Limb (tissue), 2 donors: Measurements from ENCODE around the gene CADM3.

ENCODE experiments used
- DNase-seq, 2 donors: peaks; one replicate each; pipeline ENCODE4 v3.0.0-alpha.2; 2016; ENCODE audit errors: extremely low spot score in 2 of 2

CADM3 gene

GRCh38 chr1:159248311-159248710 lies 76.9 kb downstream of the CADM3 start:
- DNase-seq: no peak

GRCh38 chr1:159250638-159251216 lies 79.3 kb downstream of the CADM3 start:
- DNase-seq: no peak
